ENCODE data around the gene BTBD6.

Gene BTBD6

GRCh38 chr14:105240811-105241576 lies 7.3 kb upstream of the BTBD6 start:
- Histone ChIP-seq H3K27me3 (ENCODE audit: control insufficient read depth, insufficient read depth, low read length) (no peaks in the 10 kb centered on the region), H3K36me3 (ENCODE audit: control insufficient read depth, insufficient read depth, low read length) (0 out of 2 replicates have a peak, but pooled peaks cover 8% of the 10 kb centered on the region), H3K27ac (ENCODE audit: low read depth, low read length) (no peak overlapping the region), H3K9me3 (ENCODE audit: control insufficient read depth, insufficient read depth, low read length) (no peaks in the 10 kb centered on the region), H3K4me1 (ENCODE audit: control insufficient read depth, insufficient read depth, low read length) (no peaks in the 10 kb centered on the region), H3K4me3 (ENCODE audit: low read depth, low read length) (no peak overlapping the region), H3K9ac (ENCODE audit: low read depth, low read length) (no peak overlapping the region)

GRCh38 chr14:105241641-105242040 lies 6.7 kb upstream of the BTBD6 start:
- no peak overlapping the region for H3K27ac ChIP-seq (ENCODE audit: low read depth, low read length)
- no peak overlapping the region for H3K9ac ChIP-seq (ENCODE audit: low read depth, low read length)
- 0 out of 2 replicates have a peak, but pooled peaks cover 8% of the 10 kb centered on the region for H3K36me3 ChIP-seq (ENCODE audit: control insufficient read depth, insufficient read depth, low read length)

GRCh38 chr14:105244334-105244733 lies 4.0 kb upstream of the BTBD6 start:
- Histone ChIP-seq H3K27me3 (ENCODE audit: control insufficient read depth, insufficient read depth, low read length) (no peaks in the 10 kb centered on the region), H3K4me1 (ENCODE audit: control insufficient read depth, insufficient read depth, low read length) (0 out of 2 replicates have a peak, but pooled peaks cover 5% of the 10 kb centered on the region), H3K9me3 (ENCODE audit: control insufficient read depth, insufficient read depth, low read length) (no peaks in the 10 kb centered on the region), H3K36me3 (ENCODE audit: control insufficient read depth, insufficient read depth, low read length) (0 out of 2 replicates have a peak, but pooled peaks cover 8% of the 10 kb centered on the region), H3K4me3 (ENCODE audit: low read depth, low read length) (no peak overlapping the region), H3K9ac (ENCODE audit: low read depth, low read length) (no peak overlapping the region), H3K27ac (ENCODE audit: low read depth, low read length) (no peak overlapping the region)

More at GRCh38 chr14:105241641-105242040, 6.7 kb upstream of the BTBD6 start:
- Histone ChIP-seq H3K4me3 (ENCODE audit: low read depth, low read length) (no peak overlapping the region), H3K9me3 (ENCODE audit: control insufficient read depth, insufficient read depth, low read length) (no peaks in the 10 kb centered on the region), H3K27me3 (ENCODE audit: control insufficient read depth, insufficient read depth, low read length) (no peaks in the 10 kb centered on the region), H3K4me1 (ENCODE audit: control insufficient read depth, insufficient read depth, low read length) (no peaks in the 10 kb centered on the region)

GRCh38 chr14:105247026-105247425 lies 1.3 kb upstream of the BTBD6 start:
- H3K27ac ChIP-seq (ENCODE audit: low read depth, low read length), result no peak overlapping the region

GRCh38 chr14:105247715-105248367 lies 492 bp upstream of the BTBD6 start:
- Histone ChIP-seq H3K4me3 (ENCODE audit: low read depth, low read length) (peak overlapping the region; percentile 79), H3K27me3 (ENCODE audit: control insufficient read depth, insufficient read depth, low read length) (no peaks in the 10 kb centered on the region), H3K9me3 (ENCODE audit: control insufficient read depth, insufficient read depth, low read length) (no peaks in the 10 kb centered on the region), H3K36me3 (ENCODE audit: control insufficient read depth, insufficient read depth, low read length) (peaks cover 19% of the 10 kb centered on the region; the same call in 1 of the 2 replicates), H3K4me1 (ENCODE audit: control insufficient read depth, insufficient read depth, low read length) (0 out of 2 replicates have a peak, but pooled peaks cover 5% of the 10 kb centered on the region), H3K9ac (ENCODE audit: low read depth, low read length) (0 out of 2 replicates have a peak overlapping the region, but pooled peaks have one; percentile 40), H3K27ac (ENCODE audit: low read depth, low read length) (peak overlapping the region; percentile 26)

More at GRCh38 chr14:105247026-105247425, 1.3 kb upstream of the BTBD6 start:
- Histone ChIP-seq H3K27me3 (ENCODE audit: control insufficient read depth, insufficient read depth, low read length) (no peaks in the 10 kb centered on the region), H3K9ac (ENCODE audit: low read depth, low read length) (no peak overlapping the region), H3K36me3 (ENCODE audit: control insufficient read depth, insufficient read depth, low read length) (peaks cover 19% of the 10 kb centered on the region; the same call in 1 of the 2 replicates), H3K4me1 (ENCODE audit: control insufficient read depth, insufficient read depth, low read length) (0 out of 2 replicates have a peak, but pooled peaks cover 5% of the 10 kb centered on the region), H3K4me3 (ENCODE audit: low read depth, low read length) (no peak overlapping the region), H3K9me3 (ENCODE audit: control insufficient read depth, insufficient read depth, low read length) (no peaks in the 10 kb centered on the region)

- Histone ChIP-seq H3K9me3 (ENCODE audit: control insufficient read depth, insufficient read depth, low read length) (no peaks in the 10 kb centered on the region), H3K9ac (ENCODE audit: low read depth, low read length) (no peak overlapping the region), H3K27ac (ENCODE audit: low read depth, low read length) (no peak overlapping the region), H3K27me3 (ENCODE audit: control insufficient read depth, insufficient read depth, low read length) (no peaks in the 10 kb centered on the region), H3K36me3 (ENCODE audit: control insufficient read depth, insufficient read depth, low read length) (peaks cover 19% of the 10 kb centered on the region; the same call in 1 of the 2 replicates), H3K4me1 (ENCODE audit: control insufficient read depth, insufficient read depth, low read length) (0 out of 2 replicates have a peak, but pooled peaks cover 5% of the 10 kb centered on the region), H3K4me3 (ENCODE audit: low read depth, low read length) (peak overlapping the region; percentile 79)
Observed at GRCh38 chr14:105249182-105250007, 1.1 kb downstream of the BTBD6 start.

GRCh38 chr14:105250008-105250366 lies 1.7 kb downstream of the BTBD6 start:
- H3K9me3 ChIP-seq (ENCODE audit: control insufficient read depth, insufficient read depth, low read length), result no peaks in the 10 kb centered on the region
- H3K36me3 ChIP-seq (ENCODE audit: control insufficient read depth, insufficient read depth, low read length), result peaks cover 19% of the 10 kb centered on the region; the same call in 1 of the 2 replicates
- H3K27me3 ChIP-seq (ENCODE audit: control insufficient read depth, insufficient read depth, low read length), result no peaks in the 10 kb centered on the region
- no peak overlapping the region for H3K9ac ChIP-seq (ENCODE audit: low read depth, low read length)
- no peak overlapping the region for H3K27ac ChIP-seq (ENCODE audit: low read depth, low read length)
- no peak overlapping the region for H3K4me3 ChIP-seq (ENCODE audit: low read depth, low read length)
- H3K4me1 ChIP-seq (ENCODE audit: control insufficient read depth, insufficient read depth, low read length), result 0 out of 2 replicates have a peak, but pooled peaks cover 5% of the 10 kb centered on the region

GRCh38 chr14:105250986-105251385 lies 2.7 kb downstream of the BTBD6 start:
- Histone ChIP-seq H3K9me3 (ENCODE audit: control insufficient read depth, insufficient read depth, low read length) (no peaks in the 10 kb centered on the region), H3K4me3 (ENCODE audit: low read depth, low read length) (no peak overlapping the region), H3K9ac (ENCODE audit: low read depth, low read length) (no peak overlapping the region), H3K36me3 (ENCODE audit: control insufficient read depth, insufficient read depth, low read length) (peaks cover 16% of the 10 kb centered on the region; the same call in 1 of the 2 replicates), H3K27ac (ENCODE audit: low read depth, low read length) (no peak overlapping the region), H3K27me3 (ENCODE audit: control insufficient read depth, insufficient read depth, low read length) (no peaks in the 10 kb centered on the region), H3K4me1 (ENCODE audit: control insufficient read depth, insufficient read depth, low read length) (0 out of 2 replicates have a peak, but pooled peaks cover 5% of the 10 kb centered on the region)

- Histone ChIP-seq H3K36me3 (ENCODE audit: control insufficient read depth, insufficient read depth, low read length) (peaks cover 16% of the 10 kb centered on the region; the same call in 1 of the 2 replicates), H3K4me1 (ENCODE audit: control insufficient read depth, insufficient read depth, low read length) (0 out of 2 replicates have a peak, but pooled peaks cover 5% of the 10 kb centered on the region), H3K9me3 (ENCODE audit: control insufficient read depth, insufficient read depth, low read length) (no peaks in the 10 kb centered on the region), H3K4me3 (ENCODE audit: low read depth, low read length) (no peak overlapping the region), H3K27me3 (ENCODE audit: control insufficient read depth, insufficient read depth, low read length) (no peaks in the 10 kb centered on the region), H3K9ac (ENCODE audit: low read depth, low read length) (no peak overlapping the region), H3K27ac (ENCODE audit: low read depth, low read length) (no peak overlapping the region)
Observed at GRCh38 chr14:105251920-105252319, 3.6 kb downstream of the BTBD6 start.

GRCh38 chr14:105252552-105253328 lies 4.4 kb downstream of the BTBD6 start:
- Histone ChIP-seq H3K4me3 (ENCODE audit: low read depth, low read length) (no peak overlapping the region), H3K27me3 (ENCODE audit: control insufficient read depth, insufficient read depth, low read length) (no peaks in the 10 kb centered on the region), H3K36me3 (ENCODE audit: control insufficient read depth, insufficient read depth, low read length) (peaks cover 16% of the 10 kb centered on the region; the same call in 1 of the 2 replicates), H3K27ac (ENCODE audit: low read depth, low read length) (no peak overlapping the region), H3K9me3 (ENCODE audit: control insufficient read depth, insufficient read depth, low read length) (no peaks in the 10 kb centered on the region), H3K4me1 (ENCODE audit: control insufficient read depth, insufficient read depth, low read length) (0 out of 2 replicates have a peak, but pooled peaks cover 2% of the 10 kb centered on the region), H3K9ac (ENCODE audit: low read depth, low read length) (no peak overlapping the region)
